Spinal cord (tissue), 10 donors: ENCODE measurements around the gene ZC3H13. TPM values are rescaled to one million over a fixed set of nuclear protein-coding genes. Genes with fewer than 3 reads are reported as not detected.

ENCODE experiments used
- DNase-seq, 6 donors: peaks; one replicate each; pipeline versions ENCODE4 v3.0.0 to v3.0.0-alpha.2; 2013 to 2015; ENCODE audit warnings: low spot score in 6 of 6, low read depth in 4 of 6
- H3K27ac ChIP-seq: one replicate; pipeline ENCODE4 v1.5.1; 2013; ENCODE audit warnings: low read depth, low read length, control low read depth
- H3K27me3 ChIP-seq: one replicate; pipeline ENCODE4 v1.6.1; 2013; ENCODE audit warnings: low read length; ENCODE audit not compliant: control insufficient read depth, insufficient read depth
- H3K36me3 ChIP-seq: one replicate; pipeline ENCODE4 v1.6.1; 2013; ENCODE audit warnings: low read length; ENCODE audit not compliant: control insufficient read depth, insufficient read depth
- H3K4me1 ChIP-seq: one replicate; pipeline ENCODE4 v1.6.1; 2013; ENCODE audit warnings: low read length; ENCODE audit not compliant: control insufficient read depth, insufficient read depth
- H3K4me3 ChIP-seq: one replicate; pipeline ENCODE4 v1.5.1; 2013; ENCODE audit warnings: low read depth, low read length, control low read depth
- H3K9me3 ChIP-seq: one replicate; pipeline ENCODE4 v1.6.1; 2013; ENCODE audit warnings: low read length; ENCODE audit not compliant: control insufficient read depth, insufficient read depth
- WGBS: methylation state at CpG from one replicate; pipeline ENCODE4 v1.1.5; 2013; ENCODE audit warnings: missing lambda C conversion rate; ENCODE audit not compliant: insufficient coverage; 5-methylcytosine and 5-hydroxymethylcytosine counted together
- polyA plus RNA-seq, 2 donors: library from polyadenylated mRNA; unstranded; fragments of 120-200 nt; gene quantifications; one replicate each; pipeline ENCODE4 v1.2.1, GENCODE V29; 2013; ENCODE audit not compliant: insufficient read length in 2 of 2
- total RNA-seq, 2 donors: library from RNA; depleted of rRNA in 1 of 2; stranded (reverse); fragments of 120-200 nt in 1 of 2; fragments of >200 nt in 1 of 2; gene quantifications; one replicate each; pipeline versions ENCODE4 v1.2.3 to v1.2.4, GENCODE V29; 2013 to 2014
- donor health status: healthy.

Gene ZC3H13
- total and polyA plus RNA-seq, 4 donors, result 33.5 to 50.5 (median 36.7) TPM

DNA sequence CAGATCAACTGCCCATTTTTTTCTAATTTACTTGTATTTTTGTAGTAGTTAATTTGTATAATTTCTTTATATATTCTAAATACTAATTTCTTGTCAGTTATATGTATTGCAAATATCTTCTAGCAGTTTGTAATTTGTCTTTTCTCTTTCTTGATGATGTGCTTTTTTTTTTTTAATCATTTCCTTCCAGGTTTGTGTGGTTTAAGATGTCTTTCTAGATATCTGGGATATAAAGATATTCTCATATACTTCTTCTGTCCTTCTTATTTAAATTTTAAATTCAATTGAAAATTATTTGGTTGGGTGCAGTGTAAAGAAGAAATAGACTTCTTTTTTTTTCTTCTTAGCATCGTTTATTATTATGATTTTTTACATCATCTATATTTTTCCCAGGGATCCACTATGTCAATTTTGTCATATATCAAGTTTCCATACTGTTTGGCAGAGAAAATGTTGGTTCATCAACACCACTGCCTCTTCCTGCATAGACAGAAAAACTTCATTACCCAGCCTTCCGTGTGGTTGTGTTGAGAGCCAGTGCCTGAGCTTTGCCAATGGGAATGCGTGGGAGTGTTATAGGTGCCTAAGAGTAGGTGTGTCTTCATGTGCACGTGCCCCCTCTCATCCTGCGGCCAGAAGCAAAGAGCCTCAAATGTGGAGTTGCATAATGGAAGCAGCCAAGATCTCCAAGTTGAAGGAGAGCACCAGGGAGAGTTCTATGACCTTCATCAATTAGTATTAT, 36.4 kb upstream of the ZC3H13 start:
- no peaks in the 10 kb centered on the region for H3K36me3 ChIP-seq
- no peak overlapping the region for H3K4me3 ChIP-seq
- no peak for DNase-seq
- H3K9me3 ChIP-seq, result no peaks in the 10 kb centered on the region
- WGBS, result 65% methylated on average over 2 of the region's 5 CpGs
- H3K4me1 ChIP-seq, result no peaks in the 10 kb centered on the region
- H3K27me3 ChIP-seq, result no peaks in the 10 kb centered on the region
- H3K27ac ChIP-seq, result no peak overlapping the region

DNA sequence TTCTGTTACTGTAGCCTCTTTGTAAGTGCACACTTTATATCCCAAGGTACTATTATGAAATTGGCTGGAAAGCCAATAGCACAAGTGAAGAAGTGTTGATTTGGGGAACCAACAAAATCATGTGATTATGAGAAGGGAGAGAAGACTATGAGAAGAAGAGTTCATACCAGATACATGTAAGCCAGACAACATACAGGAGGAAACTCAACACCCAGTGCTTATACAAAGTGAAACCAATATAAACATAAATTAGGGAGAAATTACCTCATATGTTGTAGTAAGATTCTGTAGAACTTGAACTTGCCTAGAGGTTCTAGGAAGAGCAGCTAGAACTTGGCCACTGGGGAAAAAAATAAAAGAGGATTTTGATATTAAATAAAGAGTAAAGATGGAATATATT, 34.9 kb upstream of the ZC3H13 start:
- Histone ChIP-seq H3K9me3 (no peaks in the 10 kb centered on the region), H3K4me1 (no peaks in the 10 kb centered on the region), H3K4me3 (no peak overlapping the region), H3K27ac (no peak overlapping the region), H3K27me3 (no peaks in the 10 kb centered on the region), H3K36me3 (no peaks in the 10 kb centered on the region)
- no peak for DNase-seq

GRCh38 chr13:46086985-46087384, 34.4 kb upstream of the ZC3H13 start:
- no peak for DNase-seq
- H3K4me1 ChIP-seq, result no peaks in the 10 kb centered on the region
- no peaks in the 10 kb centered on the region for H3K9me3 ChIP-seq
- no peaks in the 10 kb centered on the region for H3K36me3 ChIP-seq
- WGBS, result 96% methylated on average over 4 of the region's 12 CpGs
- no peaks in the 10 kb centered on the region for H3K27me3 ChIP-seq
- H3K4me3 ChIP-seq, result no peak overlapping the region
- H3K27ac ChIP-seq, result no peak overlapping the region

GRCh38 chr13:46086421-46086922, 33.9 kb upstream of the ZC3H13 start:
- Histone ChIP-seq H3K36me3 (no peaks in the 10 kb centered on the region), H3K4me3 (no peak overlapping the region), H3K4me1 (no peaks in the 10 kb centered on the region), H3K9me3 (no peaks in the 10 kb centered on the region), H3K27me3 (no peaks in the 10 kb centered on the region), H3K27ac (no peak overlapping the region)
- 96% methylated on average over 10 of the region's 12 CpGs for WGBS
- no peak for DNase-seq

GRCh38 chr13:46085737-46086136, 33.2 kb upstream of the ZC3H13 start:
- Histone ChIP-seq H3K27me3 (no peaks in the 10 kb centered on the region), H3K4me1 (no peaks in the 10 kb centered on the region), H3K27ac (no peak overlapping the region), H3K4me3 (no peak overlapping the region), H3K9me3 (no peaks in the 10 kb centered on the region), H3K36me3 (no peaks in the 10 kb centered on the region)
- DNase-seq, result no peak
- WGBS, result 95% methylated on average over 13 of the region's 13 CpGs

GRCh38 chr13:46082324-46082723, 29.8 kb upstream of the ZC3H13 start:
- Histone ChIP-seq H3K27ac (no peak overlapping the region), H3K27me3 (no peaks in the 10 kb centered on the region), H3K9me3 (no peaks in the 10 kb centered on the region), H3K4me3 (no peak overlapping the region), H3K36me3 (no peaks in the 10 kb centered on the region), H3K4me1 (no peaks in the 10 kb centered on the region)
- no peak for DNase-seq
- WGBS, result 92% methylated on average over 4 of the region's 5 CpGs

GRCh38 chr13:46079770-46080169, 27.2 kb upstream of the ZC3H13 start:
- Histone ChIP-seq H3K27me3 (no peaks in the 10 kb centered on the region), H3K9me3 (no peaks in the 10 kb centered on the region), H3K4me3 (no peak overlapping the region), H3K4me1 (no peaks in the 10 kb centered on the region), H3K36me3 (no peaks in the 10 kb centered on the region), H3K27ac (no peak overlapping the region)
- no CpG with 5 or more reads among the region's 2 CpGs for WGBS
- DNase-seq, result no peak

GRCh38 chr13:46077265-46077664, 24.7 kb upstream of the ZC3H13 start:
- H3K4me3 ChIP-seq, result no peak overlapping the region
- H3K27ac ChIP-seq, result no peak overlapping the region
- DNase-seq, result no peak
- no peaks in the 10 kb centered on the region for H3K9me3 ChIP-seq
- no peaks in the 10 kb centered on the region for H3K27me3 ChIP-seq
- no peaks in the 10 kb centered on the region for H3K4me1 ChIP-seq
- H3K36me3 ChIP-seq, result no peaks in the 10 kb centered on the region
- WGBS, result no CpG with 5 or more reads among the region's 1 CpG

GRCh38 chr13:46076827-46077226, 24.3 kb upstream of the ZC3H13 start:
- no peaks in the 10 kb centered on the region for H3K27me3 ChIP-seq
- no CpG with 5 or more reads among the region's 3 CpGs for WGBS

GRCh38 chr13:46075811-46076210, 23.3 kb upstream of the ZC3H13 start:
- no peaks in the 10 kb centered on the region for H3K9me3 ChIP-seq
- H3K4me1 ChIP-seq, result no peaks in the 10 kb centered on the region
- no peak overlapping the region for H3K4me3 ChIP-seq
- no peaks in the 10 kb centered on the region for H3K36me3 ChIP-seq
- no peaks in the 10 kb centered on the region for H3K27me3 ChIP-seq
- DNase-seq, result no peak
- WGBS, result no CpG with 5 or more reads among the region's 1 CpG
- no peak overlapping the region for H3K27ac ChIP-seq

More at GRCh38 chr13:46076827-46077226, 24.3 kb upstream of the ZC3H13 start:
- no peaks in the 10 kb centered on the region for H3K9me3 ChIP-seq
- H3K36me3 ChIP-seq, result no peaks in the 10 kb centered on the region
- H3K4me3 ChIP-seq, result no peak overlapping the region
- no peaks in the 10 kb centered on the region for H3K4me1 ChIP-seq
- DNase-seq, result no peak
- H3K27ac ChIP-seq, result no peak overlapping the region
